PFSK-1 (cell line): ENCODE results near the gene SMIM35.

Experiments used
- FOXP2 ChIP-seq: optimal IDR thresholded peaks from 2 replicates; pipeline ENCODE3; 2011; ENCODE audit warnings: borderline replicate concordance, control low read depth, inconsistent platforms; ENCODE audit not compliant: insufficient read depth; ENCODE audit errors: extremely low read length, extremely low read depth
- POLR2AphosphoS5 ChIP-seq: IDR thresholded peaks from 2 replicates; pipeline ENCODE4 v1.6.1; 2012; ENCODE audit warnings: low read depth, mild to moderate bottlenecking, control low read depth, low read length, moderate library complexity
- REST ChIP-seq, 2 experiments: IDR thresholded peaks; 2 replicates each; pipeline versions ENCODE4 v1.6.1 to v1.8.0; 2011 to 2012; ENCODE audit warnings: low read depth in 2 of 2, low read length in 2 of 2, control low read depth in 1 of 2, inconsistent platforms in 1 of 2, mild to moderate bottlenecking in 1 of 2, moderate library complexity in 1 of 2; ENCODE audit not compliant: insufficient read depth in 1 of 2
- SIN3A ChIP-seq: IDR thresholded peaks from 2 replicates; pipeline ENCODE4 v1.6.1; 2012; ENCODE audit warnings: mild to moderate bottlenecking, low read length, moderate library complexity, borderline replicate concordance; ENCODE audit not compliant: insufficient read depth
- TAF1 ChIP-seq: IDR thresholded peaks from 2 replicates; pipeline ENCODE4 v1.6.1; 2012; ENCODE audit warnings: low read length, control low read depth, borderline replicate concordance; ENCODE audit not compliant: insufficient read depth

SMIM35 gene

GRCh38 chr11:118084247-118084646 is 2.5 kb downstream of the SMIM35 start:
- TF ChIP-seq TAF1 (no peak), FOXP2 (no peak), REST (IDR thresholded peaks at IDR 0.05; ENCODE audit: insufficient read depth in 1 of 2, low read depth in 2 of 2, low read length in 2 of 2) (no peak)

GRCh38 chr11:118082880-118083552 is 3.7 kb downstream of the SMIM35 start:
- no peak for TF ChIP-seq FOXP2
- no peak for TF ChIP-seq REST (IDR thresholded peaks at IDR 0.05; ENCODE audit: insufficient read depth in 1 of 2, low read depth in 2 of 2, low read length in 2 of 2)
- TF ChIP-seq SIN3A = no peak
- no peak for TF ChIP-seq TAF1
- TF ChIP-seq POLR2AphosphoS5 = no peak

- no peak for TF ChIP-seq POLR2AphosphoS5
- TF ChIP-seq REST (IDR thresholded peaks at IDR 0.05; ENCODE audit: insufficient read depth in 1 of 2, low read depth in 2 of 2, low read length in 2 of 2) = no peak
- TF ChIP-seq SIN3A = no peak
- TF ChIP-seq TAF1 = no peak
- no peak for TF ChIP-seq FOXP2
These were observed 5.4 kb downstream of the SMIM35 start for GRCh38 chr11:118081241-118081958.

GRCh38 chr11:118080296-118080695 is 6.5 kb downstream of the SMIM35 start:
- no peak for TF ChIP-seq POLR2AphosphoS5

- TF ChIP-seq POLR2AphosphoS5 = no peak
- TF ChIP-seq SIN3A = no peak
- TF ChIP-seq REST (IDR thresholded peaks at IDR 0.05; ENCODE audit: insufficient read depth in 1 of 2, low read depth in 2 of 2, low read length in 2 of 2) = no peak
- TF ChIP-seq FOXP2 = no peak
- no peak for TF ChIP-seq TAF1
These were observed 7.3 kb downstream of the SMIM35 start for GRCh38 chr11:118079491-118079890.
